GM12878 (cell line): ENCODE measurements around the gene NPL. TPM values are rescaled to one million over a fixed set of nuclear protein-coding genes. Genes with fewer than 3 reads are reported as not detected.

Experiments
- ATAC-seq: fragments of 200-7000 bp; cut with Tn5 transposase; 3 replicates; pipeline ENCODE4 v1.9.1; 2020; ENCODE audit warnings: mild to moderate bottlenecking, moderate library complexity
- BruUV-seq: library from RNA; stranded (reverse); fragments of 400-500 nt; replicated peaks from 2 replicates; lab custom pipeline; 2021; lab: Mats Ljungman, UMichigan
- CTCF ChIA-PET: fragments of 300-600 bp; sonication (Branson Sonifier 250); formaldehyde crosslinking; extraction: SDS; loops from one replicate; lab custom pipeline; 2021; ENCODE audit warnings: inconsistent platforms; lab: Yijun Ruan, JAX
- POLR2A ChIA-PET: fragments of 350-600 bp; formaldehyde crosslinking; extraction: SDS; loops from one replicate; lab custom pipeline; 2021; ENCODE audit warnings: inconsistent platforms; lab: Charles Lee
- RAD21 ChIA-PET: fragments of 300-600 bp; sonication (Branson Sonifier 250); formaldehyde crosslinking; loops from one replicate; lab custom pipeline; 2023; ENCODE audit warnings: antibody characterized with exemption; ENCODE audit not compliant: unreplicated experiment; lab: Charles Lee
- SMC1A ChIA-PET: fragments of 300-600 bp; sonication (Branson Sonifier 250); formaldehyde crosslinking; loops from one replicate; lab custom pipeline; 2023; ENCODE audit not compliant: unreplicated experiment, uncharacterized antibody; lab: Charles Lee
- DNase-seq: peaks from one replicate; pipeline ENCODE4 v3.0.0-alpha.2; 2011; ENCODE audit warnings: low read depth, low spot score
- FAIRE-seq: peaks from 3 replicates; lab custom pipeline; 2011; peaks lifted over from hg19 to GRCh38; lab: Jason Lieb, UNC
- H2AFZ ChIP-seq: 2 replicates; pipeline ENCODE4 v1.6.0; 2011; ENCODE audit warnings: low read depth, low read length, control low read depth; ENCODE audit not compliant: control insufficient read depth
- H3K27ac ChIP-seq: 2 replicates; pipeline ENCODE4 v1.5.1; 2011; ENCODE audit warnings: control low read depth; ENCODE audit not compliant: control insufficient read depth, insufficient read depth
- H3K27me3 ChIP-seq, 2 experiments: replicated peaks in 1 of 2; 2 replicates each; pipeline versions ENCODE4 v1.6.0 to v1.6.1; 2011; ENCODE audit warnings: low read length in 1 of 2; ENCODE audit not compliant: control insufficient read depth in 2 of 2, insufficient read depth in 2 of 2
- H3K36me3 ChIP-seq, 2 experiments: 2 replicates each; pipeline ENCODE4 v1.5.1; 2011; ENCODE audit warnings: low read length in 1 of 2; ENCODE audit not compliant: control insufficient read depth in 2 of 2, insufficient read depth in 2 of 2
- H3K4me1 ChIP-seq: 2 replicates; pipeline ENCODE4 v1.6.1; 2011; ENCODE audit warnings: mild to moderate bottlenecking, low read length, moderate library complexity, mixed read lengths; ENCODE audit not compliant: control insufficient read depth, insufficient read depth
- H3K4me2 ChIP-seq: 2 replicates; pipeline ENCODE4 v1.6.0; 2011; ENCODE audit warnings: control low read depth; ENCODE audit not compliant: control insufficient read depth, insufficient read depth
- H3K4me3 ChIP-seq: fragments of 200-600 bp; sonication (generic); 2 replicates; pipeline ENCODE4 v1.5.1; 2016
- H3K79me2 ChIP-seq: 2 replicates; pipeline ENCODE4 v1.6.0; 2011; ENCODE audit warnings: low read length; ENCODE audit not compliant: control insufficient read depth, insufficient read depth
- H3K9ac ChIP-seq: 2 replicates; pipeline ENCODE4 v1.8.0; 2011; ENCODE audit warnings: low read length, control low read depth, mixed read lengths; ENCODE audit not compliant: control insufficient read depth, insufficient read depth
- H3K9me3 ChIP-seq: replicated peaks from 3 replicates; pipeline ENCODE4 v1.5.1; 2011; ENCODE audit warnings: mild to moderate bottlenecking, low read length; ENCODE audit not compliant: control insufficient read depth, insufficient read depth
- H4K20me1 ChIP-seq: 2 replicates; pipeline ENCODE4 v1.6.0; 2011; ENCODE audit not compliant: control insufficient read depth, insufficient read depth
- BRCA1 ChIP-seq: IDR thresholded peaks from 2 replicates; pipeline ENCODE4 v1.6.1; 2011; ENCODE audit warnings: low read depth, low read length, improper control_type of control experiment
- CHD2 ChIP-seq: IDR thresholded peaks from 2 replicates; pipeline ENCODE4 v1.6.1; 2011; ENCODE audit warnings: low read depth, low read length, improper control_type of control experiment, borderline replicate concordance
- CREB1 ChIP-seq: IDR thresholded peaks from 2 replicates; pipeline ENCODE4 v1.6.1; 2012; ENCODE audit warnings: low read depth, mild to moderate bottlenecking, inconsistent platforms
- HCFC1 ChIP-seq: fragments of 150-350 bp; IDR thresholded peaks from 2 replicates; pipeline ENCODE4 v1.6.1; 2014; ENCODE audit warnings: low read length
- MXI1 ChIP-seq: fragments of 150-350 bp; IDR thresholded peaks from 2 replicates; pipeline ENCODE4 v1.6.1; 2011; ENCODE audit warnings: low read depth, mild to moderate bottlenecking, inconsistent platforms, low read length, improper control_type of control experiment
- PAX8 ChIP-seq: fragments of 450-650 bp; IDR thresholded peaks from 2 replicates; pipeline ENCODE4 v1.6.1; 2017; ENCODE audit warnings: mild to moderate bottlenecking, moderate library complexity
- POU2F2 ChIP-seq: IDR thresholded peaks from 3 replicates; pipeline ENCODE4 v1.6.1; 2011; ENCODE audit warnings: low read depth, mild to moderate bottlenecking, low read length, borderline replicate concordance
- SPI1 ChIP-seq: IDR thresholded peaks from 2 replicates; pipeline ENCODE4 v1.6.1; 2011; ENCODE audit warnings: low read depth, mild to moderate bottlenecking, low read length, moderate library complexity, borderline replicate concordance; ENCODE audit not compliant: insufficient read depth
- SUZ12 ChIP-seq: fragments of 200-600 bp; sonication (generic); IDR thresholded peaks from one replicate; pipeline ENCODE4 v1.6.1; 2018; ENCODE audit warnings: antibody characterized with exemption, mild to moderate bottlenecking; ENCODE audit not compliant: unreplicated experiment
- TARDBP ChIP-seq: IDR thresholded peaks from 2 replicates; pipeline ENCODE4 v1.6.1; 2016; ENCODE audit warnings: borderline replicate concordance
- ZNF207 ChIP-seq: fragments of 450-650 bp; IDR thresholded peaks from 2 replicates; pipeline ENCODE4 v1.6.1; 2014; ENCODE audit warnings: antibody characterized with exemption, mild to moderate bottlenecking, borderline replicate concordance
- WGBS: methylation state at CpG from one replicate; pipeline ENCODE4 v1.1.6; 2016; ENCODE audit warnings: low lambda C conversion rate; ENCODE audit not compliant: insufficient replicate concordance, insufficient coverage; ENCODE audit errors: missing lambda C conversion rate; 5-methylcytosine and 5-hydroxymethylcytosine counted together
- in situ Hi-C: fragments of 300-500 bp; cut with MboI; formaldehyde crosslinking; loops from 9 replicates; pipeline ENCODE4 v1.14.3; 2018; ENCODE audit warnings: mixed read lengths
- intact Hi-C: fragments of 100-400 bp; cut with micrococcal nuclease; formaldehyde crosslinking; loops from one replicate; pipeline ENCODE4 v1.14.2; 2022; ENCODE audit not compliant: unreplicated experiment
- polyA plus RNA-seq, 11 experiments: library from polyadenylated mRNA; depleted of rRNA in 4 of 11; unstranded in 6 of 11; stranded (reverse) in 5 of 11; fragments of >200 nt; fragmentation: Nextera tagmentation in 4 of 11; fragmentation: Illumina TruSeq in 1 of 11; extraction: Ambion mirVana in 4 of 11; extraction: Trizol in 1 of 11; gene quantifications; 1 replicate in 1 of 11; 2 replicates in 10 of 11; pipeline versions ENCODE4 v1.2.1 to v1.2.3, GENCODE V29; 2011 to 2016; ENCODE audit warnings: inconsistent platforms in 2 of 11, missing spikeins in 2 of 11, low read depth in 1 of 11
- total RNA-seq, 4 experiments: library from RNA; depleted of rRNA in 3 of 4; stranded (reverse); fragments of >200 nt in 3 of 4; fragmentation: Illumina TruSeq in 1 of 4; extraction: Trizol in 1 of 4; gene quantifications; 2 replicates each; pipeline versions ENCODE4 v1.2.1 to v1.2.3, GENCODE V29; 2013 to 2021
- TF ChIP-seq, protein P1 (sequence below): IDR thresholded peaks from 2 replicates; pipeline ENCODE4 v1.6.1; 2011; ENCODE audit warnings: low read depth, mild to moderate bottlenecking, low read length, moderate library complexity, borderline replicate concordance; ENCODE audit errors: extremely low read depth

The NPL gene
- total and polyA plus RNA-seq, 10 of the 15 experiments (the other 5 are each of a cell fraction or from before 2014, with no cell fraction given), result 5.3 to 19.2 (median 10.0) TPM

DNA sequence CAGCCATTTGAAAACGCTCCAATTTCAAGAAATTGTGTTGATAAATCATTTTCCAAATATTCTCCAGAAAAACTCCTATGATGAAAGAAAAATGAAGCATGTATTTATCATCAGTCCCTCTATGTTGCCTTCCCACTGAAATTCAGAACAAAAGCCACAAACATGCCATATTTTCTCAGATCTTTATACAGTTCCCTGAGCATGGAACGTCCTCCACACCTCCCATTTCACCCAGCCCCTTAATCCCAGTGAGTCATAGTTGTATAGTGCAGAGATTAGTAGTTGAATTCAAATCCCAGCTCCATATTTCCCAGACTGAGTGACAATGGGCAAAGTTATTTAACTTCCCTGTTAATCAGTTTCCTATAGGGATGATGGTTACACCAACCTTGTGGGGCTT is 20.6 kb upstream of the NPL start:
- intact Hi-C loops, result loop anchor here (5.0 kb wide), 1 partner anchor 42 kb away; no protein-coding TSS in a partner anchor
- WGBS, result 0% methylated on average over 2 of the region's 2 CpGs

DNA sequence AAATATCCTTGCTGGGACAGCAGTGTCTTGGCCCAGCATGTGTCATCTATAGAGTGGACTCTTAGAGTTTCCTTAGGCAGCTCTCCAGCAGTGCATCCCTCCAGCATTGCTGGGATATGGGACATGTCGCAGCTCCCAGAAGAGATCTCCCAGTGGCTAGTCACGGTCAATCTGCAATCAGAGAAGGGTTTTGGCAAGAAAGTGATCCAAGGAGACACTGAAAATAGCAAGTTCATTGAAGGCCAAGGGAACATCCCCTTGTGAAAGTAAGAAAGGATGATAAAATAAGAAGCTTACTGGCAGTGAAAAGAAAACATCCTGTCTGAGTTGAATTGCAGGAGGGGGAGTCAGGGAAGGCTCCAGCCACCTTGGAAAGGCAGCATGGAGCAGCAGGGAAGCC is 19.3 kb upstream of the NPL start:
- DNase-seq (no peak), FAIRE-seq (no peak), ATAC-seq (no peak)
- ChIA-PET POLR2A (interaction anchor here (0.7 kb wide), 1 partner anchor 163 kb away, joined by 3 read pairs; no protein-coding TSS in a partner anchor), RAD21 (interaction anchor here (3.3 kb wide), 1 partner anchor 12 kb away, joined by 11 read pairs; no protein-coding TSS in a partner anchor), CTCF (interaction anchor here (0.5 to 3.6 kb wide), 5 partner anchors 13 to 688 kb away, joined by 3 to 17 read pairs (median 6); no protein-coding TSS in a partner anchor), SMC1A (interaction anchor here (0.6 to 3.0 kb wide), 4 partner anchors 12 to 174 kb away, joined by 3 to 20 read pairs (median 4); no protein-coding TSS in a partner anchor)
- Histone ChIP-seq H3K27ac (no peak overlapping the region), H4K20me1 (no peaks in the 10 kb centered on the region), H3K27me3 (no peaks in the 10 kb centered on the region), H3K79me2 (no peaks in the 10 kb centered on the region), H2AFZ (no peak overlapping the region), H3K9ac (no peak overlapping the region), H3K9me3 (no peaks in the 10 kb centered on the region), H3K4me3 (no peak overlapping the region), H3K4me1 (no peaks in the 10 kb centered on the region), H3K4me2 (no peak overlapping the region), H3K36me3 (no peaks in the 10 kb centered on the region)
- 50% methylated on average over 2 of the region's 2 CpGs for WGBS
- intact Hi-C loops, result no loop called here
- no TSS peak for BruUV-seq
- in situ Hi-C loops, result no loop called here
- TF ChIP-seq ZNF207 (no peak), MXI1 (no peak), HCFC1 (no peak), CHD2 (no peak), POU2F2 (no peak), PAX8 (no peak), BRCA1 (no peak)
- TF ChIP-seq, protein P1, sequence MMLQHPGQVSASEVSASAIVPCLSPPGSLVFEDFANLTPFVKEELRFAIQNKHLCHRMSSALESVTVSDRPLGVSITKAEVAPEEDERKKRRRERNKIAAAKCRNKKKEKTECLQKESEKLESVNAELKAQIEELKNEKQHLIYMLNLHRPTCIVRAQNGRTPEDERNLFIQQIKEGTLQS, result no peak

More for the DNA sequence above, 20.6 kb upstream of the NPL start:
- no peak for ATAC-seq
- no peaks in the 10 kb centered on the region for H3K27me3 ChIP-seq
- H3K4me1 ChIP-seq, result no peaks in the 10 kb centered on the region
- H3K36me3 ChIP-seq, result no peaks in the 10 kb centered on the region
- TF ChIP-seq SPI1 (no peak), TARDBP (no peak), CREB1 (no peak), SUZ12 (no peak)
- TF ChIP-seq, protein P1, result no peak
- FAIRE-seq, result no peak
- no peak overlapping the region for H3K4me3 ChIP-seq
- ChIA-PET POLR2A (no interaction called here), CTCF (interaction anchor here (0.9 to 3.6 kb wide), 7 partner anchors 12 to 171 kb away, joined by 3 to 17 read pairs (median 6); no protein-coding TSS in a partner anchor), RAD21 (interaction anchor here (3.3 kb wide), 1 partner anchor 14 kb away, joined by 11 read pairs; no protein-coding TSS in a partner anchor), SMC1A (interaction anchor here (1.4 to 3.0 kb wide), 3 partner anchors 14 to 173 kb away, joined by 3 to 20 read pairs (median 4); no protein-coding TSS in a partner anchor)
- H3K9me3 ChIP-seq, result no peaks in the 10 kb centered on the region
- H3K9ac ChIP-seq, result no peak overlapping the region
- H3K79me2 ChIP-seq, result no peaks in the 10 kb centered on the region
- no peak for DNase-seq
- no peak overlapping the region for H3K27ac ChIP-seq
- H2AFZ ChIP-seq, result no peak overlapping the region
- H3K4me2 ChIP-seq, result no peak overlapping the region
- H4K20me1 ChIP-seq, result no peaks in the 10 kb centered on the region
- in situ Hi-C loops, result no loop called here
- BruUV-seq, result no TSS peak
